Measurements from ENCODE around the gene GFOD2.

Gene GFOD2

GRCh38 chr16:67657751-67658518 is 61.2 kb downstream of the GFOD2 start:
- DNase-seq (ENCODE audit: low spot score), result no peak

GRCh38 chr16:67657017-67657608 is 62.0 kb downstream of the GFOD2 start:
- no peak for DNase-seq (ENCODE audit: low spot score)

GRCh38 chr16:67656344-67657016 is 62.6 kb downstream of the GFOD2 start:
- no peak for DNase-seq (ENCODE audit: low spot score)

GRCh38 chr16:67655363-67655762 is 63.8 kb downstream of the GFOD2 start:
- no peak for DNase-seq (ENCODE audit: low spot score)

- no peak for DNase-seq (ENCODE audit: low spot score)
Measured at GRCh38 chr16:67654403-67654911, 64.7 kb downstream of the GFOD2 start.

GRCh38 chr16:67653789-67654402 is 65.2 kb downstream of the GFOD2 start:
- DNase-seq (ENCODE audit: low spot score), result no peak

- no peak for DNase-seq (ENCODE audit: low spot score)
Measured at GRCh38 chr16:67653128-67653788, 65.9 kb downstream of the GFOD2 start.

- DNase-seq (ENCODE audit: low spot score), result no peak
Measured at GRCh38 chr16:67652578-67653127, 66.5 kb downstream of the GFOD2 start.

GRCh38 chr16:67651847-67652246 is 67.3 kb downstream of the GFOD2 start:
- DNase-seq (ENCODE audit: low spot score), result no peak

- DNase-seq (ENCODE audit: low spot score), result no peak
Measured at GRCh38 chr16:67651039-67651438, 68.1 kb downstream of the GFOD2 start.

- no peak for DNase-seq (ENCODE audit: low spot score)
Measured at GRCh38 chr16:67650023-67650422, 69.1 kb downstream of the GFOD2 start.

GRCh38 chr16:67649494-67649931 is 69.6 kb downstream of the GFOD2 start:
- DNase-seq (ENCODE audit: low spot score), result no peak

GRCh38 chr16:67648764-67649407 is 70.2 kb downstream of the GFOD2 start:
- DNase-seq (ENCODE audit: low spot score), result no peak

- no peak for DNase-seq (ENCODE audit: low spot score)
Measured at GRCh38 chr16:67648088-67648763, 70.9 kb downstream of the GFOD2 start.

GRCh38 chr16:67647681-67648080 is 71.4 kb downstream of the GFOD2 start:
- no peak for DNase-seq (ENCODE audit: low spot score)

- no peak for DNase-seq (ENCODE audit: low spot score)
Measured at GRCh38 chr16:67647111-67647651, 71.9 kb downstream of the GFOD2 start.

- no peak for DNase-seq (ENCODE audit: low spot score)
Measured at GRCh38 chr16:67645397-67646121, 73.6 kb downstream of the GFOD2 start.

GRCh38 chr16:67644038-67644437 is 75.1 kb downstream of the GFOD2 start:
- no peak for DNase-seq (ENCODE audit: low spot score)
